Fibroblast of skin of left biceps (primary cell): ENCODE data around the gene ZNF71.
"Not testable (repeated sequence)": the region's sequence is repeated elsewhere in the genome, so short reads cannot be mapped to it uniquely, and the experiment has no call there.

ENCODE experiments used
- DNase-seq, 2 experiments: peaks; one replicate each; pipeline ENCODE4 v3.0.0-alpha.2; 2013; ENCODE audit warnings: low read depth in 2 of 2

Gene ZNF71

GRCh38 chr19:56622374-56622773 lies 27.3 kb downstream of the ZNF71 start:
- no peak for DNase-seq

- no peak for DNase-seq
Measured at GRCh38 chr19:56623006-56623405, 27.9 kb downstream of the ZNF71 start.

- DNase-seq, result no peak
Measured at GRCh38 chr19:56625708-56626107, 30.6 kb downstream of the ZNF71 start.

DNA sequence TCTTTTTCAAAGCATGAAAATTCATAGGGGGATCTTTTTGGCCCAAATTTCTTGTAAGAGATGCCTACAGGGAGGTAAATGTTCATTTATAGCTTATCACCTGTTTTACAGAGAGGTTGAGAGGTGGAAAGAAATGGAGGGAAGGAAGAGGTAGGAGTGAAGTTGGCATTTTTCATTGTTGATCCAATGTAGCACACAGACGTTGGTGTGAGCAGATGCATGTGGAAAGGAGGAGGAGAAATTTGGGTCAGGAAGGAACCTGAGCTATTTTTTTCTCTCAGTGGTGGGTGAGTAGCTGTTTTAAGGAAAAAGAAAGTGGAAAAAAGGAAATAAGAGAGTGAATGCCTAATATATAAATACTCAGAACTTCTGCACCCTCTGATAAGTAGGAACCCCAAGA lies 37.9 kb downstream of the ZNF71 start:
- no peak for DNase-seq

GRCh38 chr19:56637976-56638555 lies 43.0 kb downstream of the ZNF71 start:
- DNase-seq, result peak; percentile 4

DNA sequence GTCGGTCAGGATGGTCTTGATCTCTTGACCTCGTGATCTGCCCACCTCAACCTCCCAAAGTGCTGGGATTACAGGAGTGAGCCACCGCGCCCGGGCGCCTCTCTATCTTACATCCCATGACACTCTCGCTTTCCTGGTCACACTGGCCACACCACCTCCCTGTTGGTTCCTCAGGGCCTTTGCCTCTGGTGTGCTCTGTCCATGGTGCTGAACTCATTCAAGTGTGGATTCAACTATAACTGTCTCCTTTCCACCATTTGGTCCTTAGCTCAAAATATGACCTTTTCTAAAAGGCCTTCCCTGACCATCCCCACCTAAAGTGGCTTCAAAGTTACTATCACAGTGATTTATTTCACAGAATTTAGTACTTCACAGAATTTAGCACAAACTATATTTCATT lies 44.1 kb downstream of the ZNF71 start:
- no peak for DNase-seq

DNA sequence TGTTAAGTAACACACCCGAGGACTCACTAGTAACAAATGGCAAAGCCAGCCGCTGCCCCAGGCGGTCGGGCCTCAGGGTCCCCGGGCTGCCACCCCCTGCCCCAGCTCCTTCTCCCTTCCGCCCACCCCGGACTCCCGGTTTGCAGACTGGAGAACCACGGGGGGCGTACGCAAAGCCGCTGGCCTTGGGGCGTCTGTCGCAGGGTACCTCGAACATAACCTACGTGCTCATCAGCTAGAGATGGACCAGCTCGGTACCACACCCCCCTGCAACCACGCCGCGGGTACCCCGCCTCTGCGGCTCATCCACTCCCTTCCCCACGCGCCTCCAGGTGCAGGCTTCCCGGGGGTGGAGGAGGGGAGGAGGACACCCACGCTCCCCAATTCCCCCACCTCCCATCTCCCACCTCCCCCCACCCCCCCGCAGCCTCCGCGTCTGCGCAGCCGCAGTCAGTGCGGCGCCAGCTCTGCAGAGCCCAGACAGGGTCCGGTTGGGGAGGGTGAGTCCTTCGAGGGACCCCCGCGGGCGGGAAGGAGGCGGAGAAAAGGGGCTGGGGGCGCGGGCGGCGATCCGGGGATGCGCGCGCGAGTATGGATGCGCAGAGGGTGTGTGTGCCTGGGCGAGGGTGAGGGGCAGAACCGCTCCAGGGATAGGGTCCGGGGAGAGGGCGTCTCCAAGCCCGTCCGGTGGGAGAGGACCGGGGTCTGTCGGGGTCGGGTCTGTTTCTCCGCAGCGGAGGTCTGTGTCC lies 47.8 kb downstream of the ZNF71 start, which contains the start of gene SMIM17:
Gene SMIM17 (plus strand): TSS at position 449 of the 749 bp plus-strand sequence. CDS start 2,509 bp downstream, outside the sequence.
- DNase-seq, result no peak

GRCh38 chr19:56643460-56643955 lies 48.4 kb downstream of the ZNF71 start:
- no peak for DNase-seq

GRCh38 chr19:56654151-56654550 lies 59.0 kb downstream of the ZNF71 start:
- DNase-seq, result no peak

DNA sequence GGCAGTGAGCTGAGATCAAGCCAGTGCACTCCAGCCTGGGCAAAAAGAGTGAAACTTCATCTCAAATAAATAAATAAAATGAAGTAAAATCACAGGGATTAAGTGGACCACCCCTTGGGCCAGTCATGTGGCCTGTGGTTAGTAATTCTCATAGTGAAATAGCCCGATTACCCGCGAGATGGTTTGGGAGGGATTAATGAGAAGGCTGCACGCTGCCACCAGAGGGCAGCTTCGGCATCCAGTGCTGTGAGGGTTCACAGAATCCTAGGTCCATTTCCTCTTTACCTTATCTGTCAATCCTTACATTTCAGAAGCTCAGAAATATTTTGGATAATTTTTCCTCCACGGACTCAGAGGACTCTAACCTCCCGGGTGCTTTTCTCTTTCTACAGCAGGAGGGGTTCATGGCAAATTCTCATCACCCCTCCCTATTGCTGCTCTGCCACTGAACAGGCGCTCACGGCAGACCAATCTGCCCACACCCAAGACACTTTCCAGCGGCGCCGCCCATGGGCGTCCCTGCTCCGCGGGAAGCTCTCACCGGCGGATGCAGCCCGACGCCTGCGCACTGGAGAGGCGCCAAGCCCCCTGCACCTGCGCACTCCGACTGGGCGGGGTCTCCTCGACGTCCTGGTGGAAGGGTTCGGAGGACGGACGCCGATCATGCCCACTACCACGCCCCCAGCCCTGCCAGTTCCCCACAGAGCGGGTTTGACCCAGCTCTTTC lies 65.4 kb downstream of the ZNF71 start:
- DNase-seq, result no peak

GRCh38 chr19:56661248-56661647 lies 66.1 kb downstream of the ZNF71 start:
- DNase-seq, result no peak

GRCh38 chr19:56663931-56664500 lies 68.9 kb downstream of the ZNF71 start:
- DNase-seq, result no peak

DNA sequence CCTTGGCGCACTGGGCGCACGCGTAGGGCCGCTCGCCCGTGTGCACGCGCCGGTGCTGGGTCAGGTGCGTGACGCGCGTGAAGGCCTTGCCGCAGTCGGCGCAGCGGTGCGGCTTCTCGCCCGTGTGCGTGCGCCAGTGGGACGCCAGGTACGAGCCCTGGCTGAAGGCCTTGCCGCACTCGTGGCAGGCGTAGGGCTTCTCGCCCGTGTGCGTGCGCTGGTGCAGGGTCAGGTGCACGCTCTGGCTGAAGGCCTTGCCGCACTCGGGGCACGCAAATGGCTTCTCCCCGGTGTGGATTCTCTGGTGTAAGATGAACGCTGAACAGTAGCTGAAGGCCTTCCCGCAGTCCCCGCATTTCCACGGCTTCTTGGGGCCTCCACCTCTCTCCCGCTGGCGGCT lies 69.4 kb downstream of the ZNF71 start:
- DNase-seq, result no peak

DNA sequence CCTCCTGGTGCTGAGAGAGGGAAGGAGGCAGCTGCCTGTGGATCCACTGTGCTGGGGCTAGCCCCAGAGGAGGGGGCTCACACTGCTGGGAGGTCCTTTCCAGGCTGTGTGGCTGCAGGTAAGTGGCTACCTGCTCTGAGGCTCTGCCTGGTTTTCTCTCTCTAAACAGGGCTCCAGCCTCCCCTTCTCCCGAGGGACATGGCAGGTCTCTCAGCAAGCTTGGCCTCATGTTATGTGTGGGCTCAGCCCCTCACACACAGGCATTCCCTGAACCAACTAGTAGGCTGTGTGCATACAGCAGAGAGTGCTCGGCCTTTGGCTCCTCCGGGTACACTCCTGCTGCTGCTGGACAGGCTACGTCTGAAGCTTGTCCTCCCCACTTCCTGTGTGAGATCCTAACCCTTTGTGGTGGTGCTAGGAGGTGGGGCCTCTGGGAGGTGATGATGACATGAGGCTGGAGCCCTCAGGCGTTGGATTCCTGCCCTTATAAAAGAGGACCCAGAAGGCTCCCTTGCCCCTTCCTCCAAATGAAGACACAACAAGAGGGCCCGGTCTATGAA lies 72.3 kb downstream of the ZNF71 start:
- DNase-seq, result no peak

- no peak for DNase-seq
Measured at GRCh38 chr19:56668676-56669075, 73.6 kb downstream of the ZNF71 start.

- DNase-seq, result no peak
Measured at GRCh38 chr19:56670401-56670960, 75.4 kb downstream of the ZNF71 start.

DNA sequence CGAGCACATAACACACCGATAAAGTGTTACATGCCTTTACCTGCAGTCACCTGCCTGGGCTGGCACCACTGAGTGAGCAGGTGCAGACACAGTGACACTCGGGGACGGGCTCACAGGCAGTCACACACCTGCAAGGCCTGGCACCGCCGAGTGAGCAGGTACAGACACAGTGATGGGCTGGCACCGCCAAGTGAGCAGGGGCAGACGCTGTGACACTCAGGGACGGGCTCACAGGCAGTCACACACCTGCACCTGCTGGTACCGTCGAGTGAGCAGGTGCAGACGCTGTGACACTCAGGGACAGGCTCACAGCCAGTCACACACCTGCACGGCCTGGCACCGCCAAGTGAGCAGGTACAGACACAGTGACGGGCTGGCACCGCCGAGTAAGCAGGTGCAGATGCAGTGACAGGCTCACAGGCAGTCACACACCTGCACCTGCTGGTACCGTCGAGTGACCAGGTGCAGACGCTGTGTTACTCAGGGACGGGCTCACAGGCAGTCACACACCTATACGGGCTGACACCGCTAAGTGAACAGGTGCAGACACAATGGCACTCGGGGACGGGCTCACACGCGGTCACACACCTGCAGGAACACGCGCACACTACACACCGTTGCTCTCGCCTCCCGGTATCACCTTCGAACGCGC lies 76.0 kb downstream of the ZNF71 start:
- DNase-seq, result no peak

DNA sequence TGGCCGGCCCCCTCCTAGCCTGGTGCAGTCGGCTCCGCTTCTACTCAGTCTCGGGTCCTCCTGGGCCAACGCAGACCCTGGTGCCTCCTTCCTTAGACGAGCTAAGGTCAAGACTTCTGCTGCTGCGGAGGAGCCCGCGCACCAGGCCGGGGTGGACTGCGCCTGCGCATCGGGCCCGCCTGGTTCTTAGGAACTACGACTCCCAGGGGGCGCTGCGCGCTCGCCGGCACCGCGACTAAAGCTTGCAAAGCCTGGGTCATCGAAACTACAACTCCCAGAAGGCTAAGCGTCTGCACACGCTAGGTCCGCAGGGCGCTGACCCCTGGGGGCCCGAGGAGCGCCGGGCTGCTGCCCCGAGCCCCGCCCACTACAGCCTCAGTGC lies 76.5 kb downstream of the ZNF71 start, which contains the start of gene ZNF835:
Gene ZNF835 (minus strand): TSS at position 145 of the 382 bp plus-strand sequence. CDS start 6,559 bp downstream, outside the sequence.
- no peak for DNase-seq

GRCh38 chr19:56672610-56673009 lies 77.5 kb downstream of the ZNF71 start:
- DNase-seq, result not testable (repeated sequence)
